Measurements from ENCODE around the gene HOXD10.

Gene HOXD10

GRCh38 chr2:176082824-176083751, 33.5 kb upstream of the HOXD10 start:
- DNase-seq (ENCODE audit: low read depth in 2 of 2) = no peak

GRCh38 chr2:176083796-176084261, 32.7 kb upstream of the HOXD10 start, which contains the start of gene EVX2:
EVX2 (minus strand) TSS chr2:176083962; CDS start chr2:176083776, 186 bp downstream.
- no peak for DNase-seq (ENCODE audit: low read depth in 2 of 2)

- no peak for DNase-seq (ENCODE audit: low read depth in 2 of 2)
These were observed 31.9 kb upstream of the HOXD10 start for GRCh38 chr2:176084611-176085119.

- DNase-seq (ENCODE audit: low read depth in 2 of 2) = no peak
These were observed 31.3 kb upstream of the HOXD10 start for GRCh38 chr2:176085120-176085788.

GRCh38 chr2:176085861-176086771, 30.5 kb upstream of the HOXD10 start:
- DNase-seq (ENCODE audit: low read depth in 2 of 2) = no peak

GRCh38 chr2:176087330-176088047, 29.1 kb upstream of the HOXD10 start:
- DNase-seq (ENCODE audit: low read depth in 2 of 2) = no peak

GRCh38 chr2:176088048-176088936, 28.3 kb upstream of the HOXD10 start:
- DNase-seq (ENCODE audit: low read depth in 2 of 2) = no peak

- DNase-seq (ENCODE audit: low read depth in 2 of 2) = no peak
These were observed 27.4 kb upstream of the HOXD10 start for GRCh38 chr2:176088937-176089842.

GRCh38 chr2:176089843-176090395, 26.7 kb upstream of the HOXD10 start:
- no peak for DNase-seq (ENCODE audit: low read depth in 2 of 2)

- DNase-seq (ENCODE audit: low read depth in 2 of 2) = no peak
These were observed 25.7 kb upstream of the HOXD10 start for GRCh38 chr2:176090862-176091261.

GRCh38 chr2:176091329-176092258, 25.0 kb upstream of the HOXD10 start:
- no peak for DNase-seq (ENCODE audit: low read depth in 2 of 2)

- no peak for DNase-seq (ENCODE audit: low read depth in 2 of 2)
These were observed 24.1 kb upstream of the HOXD10 start, which contains the start of gene HOXD13 for GRCh38 chr2:176092270-176093144. HOXD13 (plus strand) TSS chr2:176092721; CDS start chr2:176092891, 170 bp downstream.

- DNase-seq (ENCODE audit: low read depth in 2 of 2) = no peak
These were observed 23.3 kb upstream of the HOXD10 start for GRCh38 chr2:176093145-176093897.

- no peak for DNase-seq (ENCODE audit: low read depth in 2 of 2)
These were observed 22.7 kb upstream of the HOXD10 start for GRCh38 chr2:176093898-176094249.

GRCh38 chr2:176094349-176094748, 22.2 kb upstream of the HOXD10 start:
- DNase-seq (ENCODE audit: low read depth in 2 of 2) = no peak

All from stimulated activated CD8-positive, alpha-beta memory T cell treated with anti-CD3 and anti-CD28 coated beads, Interleukin-7, amount 100 ng/mL, for 4 hours (primary cell).